HG03457 (cell line): ENCODE results near the gene CCDC85C.

Experiments used
- ATAC-seq: cut with Tn5 transposase; IDR thresholded peaks from one replicate; pipeline ENCODE4 v1.9.1; 2021; ENCODE audit warnings: moderate number of reproducible peaks; ENCODE audit not compliant: unreplicated experiment

Gene CCDC85C

GRCh38 chr14:99481745-99482099 lies 122.3 kb downstream of the CCDC85C start:
- no peak for ATAC-seq

- ATAC-seq = peak; percentile 85
Observed at GRCh38 chr14:99480917-99481744, 122.9 kb downstream of the CCDC85C start, which contains the start of gene CCNK. TSS of gene CCNK (plus strand) at chr14:99481409. CDS start at chr14:99492678, 11,269 bp downstream.

GRCh38 chr14:99479906-99480869 lies 123.8 kb downstream of the CCDC85C start, which contains the start of gene SETD3:
TSS of gene SETD3 (minus strand) at chr14:99480859. CDS start at chr14:99465805, 15,054 bp downstream.
- no peak for ATAC-seq

- ATAC-seq = no peak
Observed at GRCh38 chr14:99479160-99479905, 124.7 kb downstream of the CCDC85C start.

- ATAC-seq = no peak
Observed at GRCh38 chr14:99478128-99478527, 125.9 kb downstream of the CCDC85C start.

- no peak for ATAC-seq
Observed at GRCh38 chr14:99476864-99477263, 127.1 kb downstream of the CCDC85C start.

- ATAC-seq = no peak
Observed at GRCh38 chr14:99475660-99476059, 128.3 kb downstream of the CCDC85C start.

- ATAC-seq = no peak
Observed at GRCh38 chr14:99475179-99475578, 128.8 kb downstream of the CCDC85C start.

GRCh38 chr14:99473458-99473857 lies 130.5 kb downstream of the CCDC85C start:
- no peak for ATAC-seq

- ATAC-seq = no peak
Observed at GRCh38 chr14:99472937-99473336, 131.1 kb downstream of the CCDC85C start.

- ATAC-seq = no peak
Observed at GRCh38 chr14:99471731-99472130, 132.3 kb downstream of the CCDC85C start.

GRCh38 chr14:99468836-99469592 lies 135.0 kb downstream of the CCDC85C start:
- ATAC-seq = no peak

GRCh38 chr14:99468081-99468480 lies 135.9 kb downstream of the CCDC85C start:
- ATAC-seq = no peak

GRCh38 chr14:99467336-99468078 lies 136.5 kb downstream of the CCDC85C start:
- no peak for ATAC-seq

GRCh38 chr14:99466758-99467157 lies 137.2 kb downstream of the CCDC85C start:
- ATAC-seq = no peak

- no peak for ATAC-seq
Observed at GRCh38 chr14:99465288-99465687, 138.7 kb downstream of the CCDC85C start.

GRCh38 chr14:99463974-99464373 lies 140.0 kb downstream of the CCDC85C start:
- ATAC-seq = no peak

GRCh38 chr14:99462210-99462609 lies 141.8 kb downstream of the CCDC85C start:
- no peak for ATAC-seq

- no peak for ATAC-seq
Observed at GRCh38 chr14:99461411-99462085, 142.5 kb downstream of the CCDC85C start.
